Measurements from ENCODE around the gene FKTN.
"Not testable (repeated sequence)": the region's sequence is repeated elsewhere in the genome, so short reads cannot be mapped to it uniquely, and the experiment has no call there.

FKTN gene

DNA sequence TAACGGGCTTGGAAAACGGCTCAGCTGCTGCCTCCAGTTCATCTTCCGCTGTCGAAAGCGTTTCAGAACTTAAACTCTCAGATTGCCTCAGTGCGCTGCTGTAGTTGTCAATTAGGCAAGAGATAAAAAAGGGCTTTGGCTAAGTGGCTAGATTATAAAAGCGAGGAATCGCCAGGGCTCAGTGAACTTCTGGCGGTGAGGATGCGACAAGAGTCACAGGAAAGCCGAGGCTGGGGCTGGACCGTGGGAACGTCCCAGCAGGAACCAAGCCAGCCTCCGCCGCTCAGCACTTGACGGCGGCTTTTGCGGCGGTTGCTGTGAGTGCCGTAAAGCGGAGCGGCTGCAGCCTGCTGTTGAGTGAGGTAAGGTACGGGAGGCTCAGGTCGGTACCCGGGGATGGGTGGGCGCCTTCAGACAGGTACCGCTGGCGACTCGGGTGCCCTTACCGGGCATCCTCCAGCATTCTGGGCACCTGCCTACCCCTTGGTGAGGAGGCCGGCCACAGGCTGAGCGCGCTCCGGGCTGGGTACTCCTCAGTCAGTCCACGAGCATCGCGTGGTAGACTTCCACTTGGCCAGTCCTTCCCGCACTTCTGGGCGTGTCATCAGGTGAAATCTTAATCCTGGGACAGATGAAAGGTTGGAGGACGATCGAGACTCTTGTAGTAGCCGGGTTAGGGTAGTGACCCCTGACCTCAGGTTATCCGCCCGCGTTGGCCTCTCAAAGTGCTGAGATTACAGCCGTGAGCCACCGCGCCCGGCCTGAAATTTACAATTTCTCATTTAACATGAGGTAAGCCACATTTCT, at the start of gene FKTN:
Gene FKTN (plus strand): TSS at position 328 of the 807 bp plus-strand sequence. CDS start 16,902 bp downstream, outside the sequence.
- DNase-seq (ENCODE audit: low read depth) = peak; percentile 76

DNA sequence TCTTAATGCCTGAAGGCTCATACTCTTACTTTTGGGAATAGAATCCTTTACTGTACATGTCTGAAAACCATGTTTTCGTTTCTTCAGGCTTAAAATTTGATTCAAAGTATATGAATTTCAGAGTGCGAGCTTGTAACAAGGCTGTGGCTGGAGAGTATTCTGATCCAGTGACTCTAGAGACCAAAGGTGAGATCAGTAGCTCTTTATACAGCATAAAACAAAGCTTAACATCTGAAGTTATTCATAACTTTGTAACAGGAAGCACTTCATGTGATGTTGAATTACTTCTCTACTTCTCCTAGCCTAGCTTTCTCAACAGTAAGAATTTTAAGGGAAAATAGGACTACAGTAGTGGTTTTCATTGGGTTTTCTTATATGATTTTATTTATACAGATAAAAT, 49.4 kb upstream of the FKTN start:
- no peak for DNase-seq (ENCODE audit: low read depth)

DNA sequence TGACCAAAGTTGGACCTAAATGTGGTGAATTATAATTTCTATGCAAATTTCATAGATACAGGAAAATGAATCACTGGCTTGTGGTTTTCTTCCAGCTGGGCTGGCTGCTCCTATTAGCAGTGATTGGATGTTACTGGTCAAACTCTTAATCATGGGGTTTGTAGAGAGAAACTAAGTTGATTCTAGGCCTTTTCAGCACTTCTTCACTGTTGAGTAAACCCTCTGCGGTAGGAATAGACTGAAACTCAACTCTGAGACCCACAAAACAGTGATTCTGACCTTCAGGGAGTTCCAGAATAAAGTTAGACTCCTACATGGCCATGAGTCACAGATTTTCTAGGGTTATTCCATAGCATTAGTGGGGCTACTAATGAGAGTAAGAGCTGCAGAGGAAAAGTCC, 47.9 kb upstream of the FKTN start:
- no peak for DNase-seq (ENCODE audit: low read depth)

DNA sequence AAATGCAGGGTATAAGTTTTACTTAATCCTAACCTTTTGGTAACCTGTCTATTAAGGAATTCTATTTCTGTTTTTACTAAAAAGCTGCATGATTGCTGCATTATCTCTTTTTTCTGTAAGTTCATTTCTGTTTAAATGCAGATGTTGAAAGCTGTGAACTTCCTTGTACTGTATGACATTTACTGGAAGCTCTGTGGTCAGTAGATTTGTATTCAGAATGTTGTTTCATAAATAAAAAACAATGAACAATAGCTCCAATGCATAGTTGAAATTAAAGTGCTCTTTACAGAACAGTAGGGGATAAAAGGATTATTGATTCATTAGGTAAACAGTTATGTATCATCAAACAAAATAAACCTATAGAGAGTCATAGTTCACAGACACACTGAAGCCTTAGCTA, 46.5 kb upstream of the FKTN start:
- DNase-seq (ENCODE audit: low read depth) = no peak

DNA sequence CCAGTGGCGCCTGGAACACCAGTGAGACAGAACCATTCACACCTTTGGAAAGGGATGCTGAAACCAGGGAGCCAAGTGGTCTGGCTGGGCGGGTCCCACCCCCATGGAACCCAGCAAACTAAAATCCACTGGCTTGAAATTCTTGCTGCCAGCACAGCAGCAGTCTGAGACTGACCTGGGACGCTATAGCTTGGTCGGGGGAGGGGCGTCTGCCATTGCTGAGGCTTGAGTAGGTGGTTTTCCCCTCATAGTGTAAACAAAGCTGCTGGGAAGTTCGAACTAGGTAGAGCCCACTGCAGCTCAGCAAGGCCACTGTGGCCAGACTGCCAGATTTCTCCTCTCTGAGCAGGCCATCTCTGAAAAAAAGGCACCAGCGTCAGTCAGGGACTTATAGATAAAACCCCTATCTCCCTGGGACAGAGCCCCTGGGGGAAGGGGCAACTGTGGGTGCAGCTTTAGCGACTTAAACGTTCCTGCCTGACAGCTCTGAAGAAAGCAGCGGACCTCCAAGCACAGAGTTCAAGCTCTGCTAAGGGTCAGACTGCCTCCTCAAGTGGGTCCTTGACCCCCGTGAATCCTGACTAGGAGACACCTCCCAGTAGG, 42.0 kb upstream of the FKTN start:
- DNase-seq (ENCODE audit: low read depth) = no peak

DNA sequence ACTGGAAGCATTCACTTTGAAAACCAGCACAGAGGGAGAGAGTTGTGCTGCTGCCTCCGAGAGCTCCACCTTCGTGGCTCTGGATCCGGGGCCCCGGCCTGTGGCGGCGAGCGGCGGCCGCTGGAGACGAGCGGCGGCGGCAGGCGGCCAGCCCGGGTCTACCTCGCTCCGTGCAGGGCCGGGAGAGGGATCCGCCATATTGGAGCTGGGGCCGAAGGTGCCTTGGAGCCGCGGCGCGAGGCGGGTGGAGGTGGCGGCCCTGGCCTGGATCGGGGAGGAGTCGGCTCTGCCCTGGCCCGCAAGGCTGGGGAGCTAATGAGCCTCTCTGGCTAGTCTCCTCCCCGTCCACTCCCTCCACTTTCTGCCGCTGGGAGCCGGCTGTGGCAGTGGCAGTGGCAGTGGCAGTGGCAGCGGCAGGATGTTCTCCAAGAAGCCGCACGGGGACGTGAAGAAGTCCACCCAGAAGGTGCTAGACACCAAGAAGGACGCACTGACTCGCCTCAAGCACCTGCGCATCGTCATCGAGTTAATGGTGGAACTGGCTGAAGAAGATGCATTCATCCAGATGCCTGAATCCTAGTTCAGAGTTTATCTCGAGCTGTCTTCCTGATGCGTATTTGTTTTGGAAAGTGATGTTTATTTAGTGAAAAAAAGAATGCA, 38.1 kb upstream of the FKTN start:
- DNase-seq (ENCODE audit: low read depth) = not testable (repeated sequence)

DNA sequence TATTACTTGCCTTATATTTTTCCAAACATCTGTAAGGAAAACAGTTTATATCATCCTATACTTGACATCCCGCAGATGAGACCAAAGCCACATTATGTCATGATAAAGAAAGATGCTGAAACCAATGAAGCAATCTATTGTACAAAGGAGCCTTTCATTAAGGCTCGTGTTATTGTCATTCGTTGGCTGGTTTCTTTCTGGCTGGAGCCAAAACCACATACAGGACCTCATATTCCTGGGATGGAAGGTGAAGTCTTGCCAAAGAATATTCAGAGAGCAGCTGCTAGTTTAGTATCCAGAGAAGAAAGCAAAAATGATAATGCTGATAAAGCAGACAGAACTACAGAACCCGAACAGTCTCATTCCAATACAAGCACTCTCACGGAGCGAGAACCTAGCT, 36.9 kb upstream of the FKTN start:
- DNase-seq (ENCODE audit: low read depth) = not testable (repeated sequence)

DNA sequence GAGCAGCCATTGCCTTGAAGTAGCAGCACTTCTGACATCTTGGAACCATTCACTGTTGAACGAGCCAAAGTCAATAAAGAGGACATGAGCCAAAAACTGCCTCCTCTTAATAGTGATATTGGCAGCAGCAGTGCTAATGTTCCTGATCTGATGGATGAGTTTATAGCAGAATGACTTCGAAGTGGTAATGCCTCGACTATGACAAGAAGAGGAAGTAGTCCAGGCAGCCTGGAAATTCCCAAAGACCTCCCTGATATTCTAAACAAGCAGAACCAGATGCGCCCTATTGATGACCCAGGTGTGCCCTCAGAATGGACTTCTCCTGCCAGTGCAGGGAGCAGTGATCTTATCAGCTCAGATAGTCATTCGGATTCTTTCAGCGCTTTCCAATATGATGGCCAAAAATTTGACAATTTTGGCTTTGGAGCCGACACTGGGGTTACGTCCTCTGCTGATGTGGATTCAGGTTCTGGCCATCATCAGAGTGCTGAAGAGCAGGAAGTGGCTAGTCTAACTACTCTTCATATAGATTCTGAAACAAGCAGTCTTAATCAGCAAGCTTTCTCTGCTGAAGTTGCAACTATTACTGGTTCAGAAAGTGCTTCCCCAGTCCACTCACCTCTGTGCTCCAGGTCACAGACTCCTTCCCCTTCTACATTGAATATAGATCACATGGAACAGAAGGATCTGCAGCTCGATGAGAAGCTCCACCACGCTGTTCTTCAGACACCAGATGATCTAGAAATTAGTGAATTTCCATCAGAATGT, 35.1 kb upstream of the FKTN start:
- not testable (repeated sequence) for DNase-seq (ENCODE audit: low read depth)

DNA sequence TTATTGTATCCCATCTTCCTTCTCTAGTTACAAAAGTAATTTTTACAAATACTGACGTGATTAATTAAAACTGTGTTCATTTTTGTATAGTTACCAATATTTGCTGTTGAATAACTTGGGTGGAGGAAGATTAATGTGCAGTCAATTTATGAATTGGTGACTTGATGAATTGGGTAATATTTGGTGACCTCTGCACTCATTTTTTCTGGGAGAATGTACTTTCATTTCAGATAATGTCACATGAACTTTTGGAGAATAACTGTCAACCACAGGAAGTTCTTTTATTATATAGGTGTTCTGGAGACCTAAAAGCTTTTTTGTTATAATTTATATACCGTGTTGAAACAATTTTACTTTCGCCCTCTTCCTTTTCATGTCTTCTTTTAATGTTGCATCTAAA, 26.4 kb upstream of the FKTN start:
- DNase-seq (ENCODE audit: low read depth) = no peak

DNA sequence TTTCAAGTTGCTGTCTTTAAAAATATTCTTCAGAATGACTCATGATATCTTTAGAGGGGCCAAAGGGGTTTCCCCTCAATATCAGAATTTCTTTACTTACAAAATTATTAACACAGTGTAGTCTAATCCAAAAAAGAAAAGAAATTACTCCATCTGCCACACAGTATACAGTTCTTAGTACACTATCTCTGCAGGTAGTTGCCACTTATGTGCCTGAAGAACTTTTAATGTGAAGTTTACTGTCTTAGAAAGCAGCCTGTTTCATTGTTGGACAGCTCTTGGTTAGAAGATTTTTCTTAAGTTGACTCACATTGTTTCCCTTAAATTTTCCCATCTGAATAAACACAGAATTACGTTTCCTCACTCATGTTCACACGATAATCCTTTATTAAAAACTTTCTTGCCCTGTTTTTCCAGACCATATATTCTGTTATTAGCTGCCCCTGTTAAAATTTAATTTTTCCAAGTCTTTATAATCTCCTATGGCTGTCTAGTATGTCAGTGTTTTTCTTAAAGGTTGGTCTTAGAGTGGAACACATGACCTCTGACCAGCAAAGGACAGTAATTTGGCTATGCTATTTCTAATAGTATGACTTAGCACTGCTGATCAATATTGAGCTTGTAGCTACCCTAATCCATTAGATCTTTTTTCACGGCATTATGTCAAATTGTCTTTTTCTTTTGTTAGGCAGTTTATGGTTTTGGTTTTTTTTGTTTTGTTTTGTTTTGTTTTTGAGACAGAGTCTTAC, 21.8 kb upstream of the FKTN start:
- no peak for DNase-seq (ENCODE audit: low read depth)

DNA sequence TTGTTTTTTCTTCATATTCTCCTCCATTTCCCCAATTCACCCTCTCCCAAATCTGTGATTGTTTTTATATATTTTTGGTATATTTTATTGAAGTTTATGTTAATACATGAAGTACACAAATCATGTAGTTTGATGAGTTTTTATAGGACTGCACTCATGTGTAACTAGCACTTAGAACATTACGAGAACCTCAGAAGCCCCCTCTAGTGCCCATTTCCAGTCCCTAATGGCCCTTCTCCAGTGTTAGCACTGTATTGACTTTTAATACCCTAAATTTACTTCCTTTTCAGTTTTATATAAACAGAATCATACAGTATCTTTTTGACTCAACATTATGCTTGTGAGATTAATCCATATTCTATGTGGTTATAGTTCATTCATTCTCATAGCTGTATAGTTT, 18.5 kb upstream of the FKTN start:
- DNase-seq (ENCODE audit: low read depth) = peak; percentile 14

DNA sequence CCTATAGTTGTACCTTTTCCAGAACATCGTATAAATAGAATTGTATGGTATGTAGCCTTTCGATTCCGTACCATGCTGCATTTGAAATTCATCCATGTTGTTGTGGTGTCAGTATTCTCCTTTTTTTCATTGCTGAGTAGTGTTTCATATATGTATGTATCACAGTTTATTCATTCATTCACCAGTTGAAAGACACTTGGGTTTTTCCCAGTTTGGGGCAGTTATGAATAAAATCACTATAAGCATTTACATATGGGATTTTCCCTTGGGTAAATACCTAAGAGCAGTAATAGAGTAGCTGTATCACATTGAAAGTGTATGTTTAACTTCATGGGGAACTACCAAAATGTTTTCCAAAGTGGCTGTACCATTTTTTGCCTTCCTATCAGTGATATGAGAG, 16.1 kb upstream of the FKTN start:
- no peak for DNase-seq (ENCODE audit: low read depth)

DNA sequence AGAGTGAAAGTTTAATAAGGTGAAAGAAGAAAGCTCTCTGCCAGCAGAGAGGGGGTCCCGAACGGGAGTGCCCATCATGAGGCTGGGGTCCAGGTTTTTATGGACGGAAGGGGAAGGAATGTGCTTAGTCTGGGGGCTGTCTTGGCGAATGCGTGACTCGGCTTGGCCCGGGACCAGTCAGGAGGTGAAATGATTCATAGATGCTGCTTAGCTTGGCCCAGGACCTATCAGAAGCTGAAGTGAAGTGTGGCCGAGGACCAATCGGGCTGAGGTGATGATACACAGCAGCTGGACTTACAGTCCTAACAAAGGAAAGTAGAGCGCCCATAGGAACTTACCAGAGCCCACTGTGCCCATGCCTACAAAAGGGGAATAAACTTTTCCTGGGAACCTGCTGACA, 3.9 kb upstream of the FKTN start:
- DNase-seq (ENCODE audit: low read depth) = no peak

DNA sequence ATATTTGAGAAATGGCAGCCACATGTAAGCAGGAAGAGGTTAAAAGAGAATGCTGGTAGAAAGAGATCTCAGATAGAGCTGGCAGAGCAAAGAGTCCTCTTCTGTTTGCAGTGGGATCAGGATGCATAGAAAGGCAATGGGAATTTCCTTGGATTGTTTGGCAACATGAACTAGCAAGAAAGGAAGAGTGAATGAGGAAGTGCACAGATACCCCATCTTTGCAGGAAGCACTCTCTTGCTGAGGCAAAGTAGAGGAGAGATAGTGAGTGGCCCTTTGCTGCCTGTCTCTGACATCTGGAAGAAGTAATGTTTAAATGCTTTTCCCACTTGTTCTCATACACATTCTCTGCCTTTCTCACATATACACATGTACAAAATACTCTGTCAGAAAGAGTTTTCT, 14.5 kb downstream of the FKTN start:
- no peak for DNase-seq (ENCODE audit: low read depth)

DNA sequence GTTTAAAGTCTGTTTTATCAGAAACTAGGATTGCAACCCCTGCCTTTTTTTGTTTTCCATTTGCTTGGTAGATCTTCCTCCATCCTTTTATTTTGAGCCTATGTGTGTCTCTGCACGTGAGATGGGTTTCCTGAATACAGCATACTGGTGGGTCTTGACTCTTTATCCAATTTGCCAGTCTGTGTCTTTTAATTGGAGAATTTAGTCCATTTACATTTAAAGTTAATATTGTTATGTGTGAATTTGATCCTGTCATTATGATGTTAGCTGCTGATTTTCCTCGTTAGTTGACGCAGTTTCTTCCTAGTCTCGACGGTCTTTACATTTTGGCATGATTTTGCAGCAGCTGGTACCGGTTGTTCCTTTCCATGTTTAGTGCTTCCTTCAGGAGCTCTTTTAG, 22.0 kb downstream of the FKTN start:
- DNase-seq (ENCODE audit: low read depth) = not testable (repeated sequence)

DNA sequence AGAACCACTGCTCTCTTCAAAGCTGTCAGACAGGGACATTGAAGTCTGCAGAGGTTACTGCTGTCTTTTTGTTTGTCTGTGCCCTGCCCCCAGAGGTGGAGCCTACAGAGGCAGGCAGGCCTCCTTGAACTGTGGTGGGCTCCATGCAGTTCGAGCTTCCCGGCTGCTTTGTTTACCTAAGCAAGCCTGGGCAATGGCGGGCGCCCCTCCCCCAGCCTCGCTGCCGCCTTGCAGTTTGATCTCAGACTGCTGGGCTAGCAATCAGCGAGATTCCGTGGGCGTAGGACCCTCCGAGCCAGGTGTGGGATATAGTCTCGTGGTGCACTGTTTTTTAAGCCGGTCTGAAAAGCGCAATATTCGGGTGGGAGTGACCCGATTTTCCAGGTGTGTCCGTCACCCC, 23.6 kb downstream of the FKTN start:
- DNase-seq (ENCODE audit: low read depth) = not testable (repeated sequence)

DNA sequence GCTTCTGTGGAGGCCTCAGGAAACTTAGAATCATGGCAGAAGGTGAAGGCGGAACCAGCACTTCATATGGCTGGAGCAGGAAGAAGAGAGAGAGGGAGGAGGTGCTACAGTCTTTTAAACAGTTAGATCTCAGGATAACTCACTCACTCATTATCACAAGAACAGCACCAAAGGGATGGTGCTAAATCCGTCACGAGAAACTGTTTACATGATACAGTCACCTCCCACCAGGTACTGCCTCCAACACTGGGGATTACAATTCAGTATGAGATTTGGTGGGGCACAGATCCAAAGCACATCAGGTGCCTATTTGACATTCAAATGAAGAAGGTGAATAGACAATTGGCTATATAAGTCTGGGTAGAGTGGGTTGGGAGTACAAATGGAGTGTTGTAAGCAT, 35.2 kb downstream of the FKTN start:
- DNase-seq (ENCODE audit: low read depth) = no peak

DNA sequence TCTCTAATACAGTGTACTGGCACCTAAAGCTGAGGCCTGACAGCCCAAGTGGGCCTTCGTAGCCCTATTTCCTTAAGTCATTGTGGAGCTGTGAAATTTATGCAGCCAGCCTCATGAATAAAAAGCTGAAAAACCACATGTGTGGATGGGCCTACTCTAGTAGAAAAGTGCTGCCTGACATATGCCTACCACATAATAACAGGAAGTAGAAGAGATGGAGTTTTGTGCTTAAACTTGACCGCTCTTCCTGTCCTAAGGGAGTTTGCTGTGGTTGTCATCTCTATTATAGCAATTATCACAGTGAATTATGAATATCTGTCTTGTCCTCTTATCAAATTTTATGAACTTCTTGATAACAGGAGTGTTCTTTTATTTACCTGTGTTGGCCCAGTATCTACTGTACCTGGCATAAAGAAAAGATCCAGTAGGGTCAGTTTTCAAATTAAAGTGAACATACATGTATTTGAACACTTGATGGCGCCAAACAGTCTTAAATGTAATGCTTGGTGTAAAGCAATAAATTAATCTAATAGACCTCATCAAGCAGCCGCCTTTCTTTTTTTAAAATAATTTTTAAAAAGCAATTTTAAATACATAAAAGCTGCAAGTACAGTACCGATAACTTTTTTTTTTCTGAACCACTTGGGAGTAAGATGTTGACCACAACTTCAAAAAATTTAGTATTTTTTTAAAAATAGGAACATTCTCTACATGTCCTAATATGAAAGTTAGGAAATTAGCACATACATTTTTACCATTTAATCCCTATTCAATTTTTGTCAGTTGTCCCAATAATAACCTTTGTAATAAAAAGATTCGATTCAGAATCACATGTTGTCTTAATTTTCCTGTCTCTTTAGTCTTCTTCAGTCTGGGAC, 51.0 kb downstream of the FKTN start:
- DNase-seq (ENCODE audit: low read depth) = peak; percentile 4

DNA sequence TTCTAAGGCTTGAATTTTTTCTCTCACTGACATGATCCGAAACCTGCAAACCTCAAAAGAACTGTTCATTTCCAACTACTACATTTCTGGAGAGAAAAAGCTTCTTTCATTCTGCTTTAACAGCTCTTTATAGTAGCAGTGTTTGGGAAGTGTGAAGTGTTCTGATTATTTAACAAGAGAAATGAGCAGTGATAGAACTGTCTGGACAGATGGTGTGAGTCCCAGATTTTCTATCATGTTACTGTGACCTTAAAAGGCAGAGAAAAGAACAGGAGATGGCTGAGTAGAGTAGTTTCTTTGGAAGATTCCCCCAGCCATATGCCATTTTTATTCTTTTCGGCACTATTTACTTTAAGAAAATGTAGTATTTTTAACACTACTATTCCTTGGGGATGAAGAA, 63.1 kb downstream of the FKTN start:
- DNase-seq (ENCODE audit: low read depth) = no peak

DNA sequence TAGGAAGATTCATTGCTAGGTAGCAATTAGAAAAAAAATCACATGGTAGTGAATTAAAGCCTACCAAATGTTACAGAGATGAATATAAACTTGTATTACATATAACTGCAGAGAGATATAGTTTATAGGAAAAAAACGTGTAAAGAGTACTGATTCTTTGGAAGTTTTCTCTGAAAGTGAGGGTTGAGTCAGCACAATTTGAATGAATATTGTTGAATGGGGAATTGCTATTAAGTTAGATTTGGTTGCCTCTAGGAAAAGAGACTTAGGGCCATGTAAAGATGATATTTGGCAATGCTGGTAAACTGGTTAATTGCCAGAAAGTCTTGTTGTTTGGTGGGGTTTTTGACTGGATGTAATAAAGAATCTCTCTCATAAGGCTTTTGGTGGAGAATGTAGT, 67.2 kb downstream of the FKTN start:
- DNase-seq (ENCODE audit: low read depth) = no peak

DNA sequence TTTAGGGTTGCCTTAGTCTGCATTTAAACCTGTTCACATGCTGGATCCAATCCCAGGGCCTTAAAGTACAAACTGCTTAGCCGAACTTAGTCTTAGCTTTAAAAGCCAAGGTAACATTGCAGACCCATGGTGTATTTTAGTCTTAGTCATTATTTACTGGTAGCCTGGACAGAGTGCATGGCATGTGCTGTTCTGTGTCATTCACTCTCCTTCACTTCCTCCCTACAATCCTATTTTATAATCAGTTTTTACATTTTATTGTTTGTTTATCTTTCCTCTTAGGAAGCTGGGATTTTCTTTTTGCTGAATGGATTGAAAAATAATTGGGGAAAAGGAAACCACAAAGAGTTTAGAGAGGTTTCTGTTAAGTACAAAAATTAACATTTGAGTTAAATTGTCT, 74.9 kb downstream of the FKTN start:
- DNase-seq (ENCODE audit: low read depth) = no peak
